Measurements from ENCODE around the gene TMEM135.

The TMEM135 gene

GRCh38 chr11:87259736-87260135 lies 222.0 kb downstream of the TMEM135 start:
- TF ChIP-seq CTCF (IDR thresholded peaks at IDR 0.05; ENCODE audit: low read depth, low read length), result no peak
- no peaks in the 10 kb centered on the region for H3K27me3 ChIP-seq (ENCODE audit: insufficient read depth, low read depth, severe bottlenecking)

GRCh38 chr11:87260811-87261210 lies 223.1 kb downstream of the TMEM135 start:
- H3K36me3 ChIP-seq, result no peaks in the 10 kb centered on the region
- no peak overlapping the region for H3K27ac ChIP-seq
- no peak overlapping the region for H3K4me3 ChIP-seq (ENCODE audit: low read depth, low read length)
- no peaks in the 10 kb centered on the region for H3K9me3 ChIP-seq (ENCODE audit: severe bottlenecking)
- no peak for TF ChIP-seq CTCF (IDR thresholded peaks at IDR 0.05; ENCODE audit: low read depth, low read length)
- H3K27me3 ChIP-seq (ENCODE audit: insufficient read depth, low read depth, severe bottlenecking), result no peaks in the 10 kb centered on the region
- DNase-seq, result no peak

More at GRCh38 chr11:87259736-87260135, 222.0 kb downstream of the TMEM135 start:
- DNase-seq, result no peak
- Histone ChIP-seq H3K36me3 (no peaks in the 10 kb centered on the region), H3K9me3 (ENCODE audit: severe bottlenecking) (no peaks in the 10 kb centered on the region), H3K4me3 (ENCODE audit: low read depth, low read length) (no peak overlapping the region), H3K27ac (no peak overlapping the region)

GRCh38 chr11:87263264-87263838 lies 225.6 kb downstream of the TMEM135 start:
- no peak for DNase-seq
- Histone ChIP-seq H3K27me3 (ENCODE audit: insufficient read depth, low read depth, severe bottlenecking) (no peaks in the 10 kb centered on the region), H3K36me3 (no peaks in the 10 kb centered on the region), H3K4me3 (ENCODE audit: low read depth, low read length) (no peak overlapping the region), H3K27ac (no peak overlapping the region), H3K9me3 (ENCODE audit: severe bottlenecking) (no peaks in the 10 kb centered on the region)
- no peak for TF ChIP-seq CTCF (IDR thresholded peaks at IDR 0.05; ENCODE audit: low read depth, low read length)

GRCh38 chr11:87263979-87264378 lies 226.2 kb downstream of the TMEM135 start:
- no peak for TF ChIP-seq CTCF (IDR thresholded peaks at IDR 0.05; ENCODE audit: low read depth, low read length)
- H3K9me3 ChIP-seq (ENCODE audit: severe bottlenecking), result no peaks in the 10 kb centered on the region
- no peak overlapping the region for H3K27ac ChIP-seq
- no peak overlapping the region for H3K4me3 ChIP-seq (ENCODE audit: low read depth, low read length)
- no peaks in the 10 kb centered on the region for H3K27me3 ChIP-seq (ENCODE audit: insufficient read depth, low read depth, severe bottlenecking)
- DNase-seq, result no peak
- no peaks in the 10 kb centered on the region for H3K36me3 ChIP-seq

GRCh38 chr11:87265132-87265531 lies 227.4 kb downstream of the TMEM135 start:
- Histone ChIP-seq H3K27me3 (ENCODE audit: insufficient read depth, low read depth, severe bottlenecking) (no peaks in the 10 kb centered on the region), H3K27ac (no peak overlapping the region), H3K36me3 (no peaks in the 10 kb centered on the region), H3K9me3 (ENCODE audit: severe bottlenecking) (no peaks in the 10 kb centered on the region), H3K4me3 (ENCODE audit: low read depth, low read length) (no peak overlapping the region)
- no peak for DNase-seq
- TF ChIP-seq CTCF (IDR thresholded peaks at IDR 0.05; ENCODE audit: low read depth, low read length), result no peak

GRCh38 chr11:87265979-87266378 lies 228.2 kb downstream of the TMEM135 start:
- H3K27ac ChIP-seq, result no peak overlapping the region
- H3K4me3 ChIP-seq (ENCODE audit: low read depth, low read length), result no peak overlapping the region

More at GRCh38 chr11:87265979-87266378, 228.2 kb downstream of the TMEM135 start:
- no peak for TF ChIP-seq CTCF (IDR thresholded peaks at IDR 0.05; ENCODE audit: low read depth, low read length)
- H3K27me3 ChIP-seq (ENCODE audit: insufficient read depth, low read depth, severe bottlenecking), result no peaks in the 10 kb centered on the region
- no peaks in the 10 kb centered on the region for H3K9me3 ChIP-seq (ENCODE audit: severe bottlenecking)
- DNase-seq, result no peak
- H3K36me3 ChIP-seq, result no peaks in the 10 kb centered on the region

Measured in WERI-Rb-1 (cell line).